Epithelial cell of proximal tubule (primary cell): ENCODE results near the gene PLSCR3. TPM values are rescaled to one million over a fixed set of nuclear protein-coding genes. Genes with fewer than 3 reads are reported as not detected.

ENCODE experiments used
- DNase-seq: peaks from one replicate; pipeline ENCODE4 v3.0.0-alpha.2; 2011; ENCODE audit warnings: low read depth
- H3K4me3 ChIP-seq: 2 replicates; pipeline ENCODE4 v1.5.1; 2011; ENCODE audit warnings: low read depth, mild to moderate bottlenecking, low read length
- CTCF ChIP-seq: conservative IDR thresholded peaks from 2 replicates; pipeline ENCODE4 v1.5.1; 2012; ENCODE audit warnings: low read depth, mild to moderate bottlenecking, low read length
- total RNA-seq: library from RNA; depleted of rRNA; stranded (reverse); fragments of >200 nt; gene quantifications from 2 replicates; pipeline ENCODE4 v1.2.3, GENCODE V29; 2015

The PLSCR3 gene
- total RNA-seq, result 33.0 and 59.0 TPM in 2 replicates

DNA sequence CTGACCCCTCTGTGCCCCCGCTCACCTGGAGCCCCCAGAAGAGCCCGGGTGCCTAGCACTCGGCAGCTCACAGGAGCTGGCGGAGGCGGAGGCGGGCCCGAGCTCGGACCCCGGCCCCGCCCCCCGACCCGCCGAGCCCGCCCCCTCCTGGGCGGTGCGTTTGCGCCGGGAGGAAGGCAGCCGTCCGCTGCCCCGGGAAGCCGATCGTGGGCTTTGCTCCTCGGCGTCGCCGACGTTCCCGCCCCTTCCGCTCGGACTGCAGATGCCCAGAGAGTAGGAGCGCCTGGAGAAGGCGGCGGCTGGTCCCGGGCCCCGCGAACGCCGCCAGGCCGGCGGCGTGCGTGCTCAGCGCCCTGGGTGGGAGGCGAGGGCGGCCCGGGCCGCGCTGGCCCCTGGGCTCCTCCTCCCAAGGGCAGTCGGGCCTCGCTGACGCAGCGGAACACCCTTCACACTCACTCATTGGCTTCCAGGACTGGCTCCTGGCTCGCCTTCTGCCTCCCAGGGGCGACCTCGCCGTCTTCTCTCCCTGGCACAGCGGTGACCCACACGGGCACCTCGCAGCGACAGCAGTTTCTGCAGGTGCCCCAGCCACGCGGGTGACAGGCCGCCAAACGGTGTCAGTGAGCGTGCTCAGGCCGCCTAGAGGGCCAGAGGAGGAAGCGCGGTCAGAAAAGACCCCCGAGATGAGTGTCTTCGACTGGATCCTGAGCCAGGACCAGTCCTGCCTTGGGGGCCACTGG is at the start of gene PLSCR3:
PLSCR3 (minus strand) TSS at position 74 of the 740 bp plus-strand sequence. CDS start 415 bp downstream, outside the sequence.
- H3K4me3 ChIP-seq, result peak within 1 kb of the TSS; percentile 96
- DNase-seq, result no peak
- peak; percentile 35 for TF ChIP-seq CTCF

GRCh38 chr17:7443499-7444485 is 49.5 kb upstream of the PLSCR3 start:
- no peak for TF ChIP-seq CTCF
- no peak for DNase-seq
- no peak overlapping the region for H3K4me3 ChIP-seq

DNA sequence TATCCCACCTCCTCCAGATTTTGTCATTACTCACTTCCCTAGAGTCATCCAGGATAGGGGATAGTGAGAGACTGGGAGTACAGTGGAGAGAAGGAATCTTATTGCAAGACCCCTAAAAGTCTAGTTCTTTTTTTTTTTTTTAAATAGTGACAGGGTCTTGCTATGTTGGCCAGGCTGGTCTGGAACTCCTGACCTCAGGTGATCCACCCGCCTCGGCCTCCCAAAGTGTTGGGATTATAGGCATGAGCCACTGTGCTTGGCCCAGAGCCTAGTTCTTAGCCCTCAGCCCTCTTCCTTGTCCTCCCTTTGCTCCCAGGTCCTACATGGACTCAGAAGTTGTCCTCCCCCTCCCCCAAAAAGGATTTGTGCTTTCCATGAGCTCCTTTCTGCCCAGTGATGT is 47.8 kb upstream of the PLSCR3 start:
- TF ChIP-seq CTCF, result no peak
- H3K4me3 ChIP-seq, result no peak overlapping the region
- DNase-seq, result no peak

- no peak for TF ChIP-seq CTCF
- H3K4me3 ChIP-seq, result no peak overlapping the region
- DNase-seq, result no peak
Measured at GRCh38 chr17:7441266-7441665, 46.9 kb upstream of the PLSCR3 start.

- TF ChIP-seq CTCF, result no peak
- H3K4me3 ChIP-seq, result peak overlapping the region; percentile 75
- no peak for DNase-seq
Measured at GRCh38 chr17:7440834-7441195, 46.5 kb upstream of the PLSCR3 start.

DNA sequence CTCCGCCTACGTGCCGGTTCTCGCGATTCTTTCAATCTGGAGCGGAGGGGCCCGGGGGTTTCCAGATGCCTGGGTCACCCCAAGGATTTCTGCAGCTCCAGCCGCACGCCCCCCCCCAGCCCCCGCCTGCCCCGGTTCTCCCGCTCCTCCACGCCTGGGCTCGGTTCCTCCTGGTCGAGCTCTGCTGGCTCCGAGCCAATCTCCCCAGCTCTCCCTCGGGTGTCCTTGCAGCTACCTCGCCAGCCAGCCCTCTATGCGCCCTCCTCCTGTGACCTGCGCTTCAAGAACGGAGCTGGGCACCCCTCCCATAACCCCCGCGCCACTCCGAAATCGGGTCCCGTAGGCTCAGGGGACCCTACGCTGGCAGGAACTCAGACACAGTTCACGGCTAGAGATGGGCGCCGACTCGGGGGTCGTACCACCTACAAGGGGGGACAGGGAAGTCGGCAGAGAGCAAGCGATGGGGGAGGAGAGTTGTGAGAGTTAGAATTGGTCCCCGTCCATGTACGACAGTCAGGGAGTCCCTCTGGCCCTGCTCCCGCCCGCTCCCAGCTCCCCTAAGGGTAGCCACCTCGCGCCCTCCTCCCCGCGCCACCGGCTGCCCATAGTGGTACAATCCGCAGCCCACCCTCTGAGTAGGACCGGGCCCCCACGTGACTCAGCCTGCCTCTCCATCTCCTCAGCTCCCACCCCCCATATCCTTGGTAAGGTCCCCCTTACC is 45.9 kb upstream of the PLSCR3 start:
- DNase-seq, result no peak
- no peak for TF ChIP-seq CTCF
- peak overlapping the region; percentile 75 for H3K4me3 ChIP-seq
